WTC11 (cell line): ENCODE measurements around the gene TMEM154. TPM values are rescaled to one million over a fixed set of nuclear protein-coding genes. Genes with fewer than 3 reads are reported as not detected.

Source experiments
- ATAC-seq: fragments of 200-7000 bp; cut with Tn5 transposase; 2 replicates; pipeline ENCODE4 v1.10.0; 2021; ENCODE audit warnings: mild to moderate bottlenecking, moderate library complexity
- CTCF ChIA-PET: fragments of 300-600 bp; sonication (Branson Sonifier 250); formaldehyde crosslinking; loops from one replicate; lab custom pipeline; 2021; ENCODE audit warnings: antibody characterized with exemption; lab: Charles Lee
- POLR2A ChIA-PET: fragments of 350-600 bp; sonication (Branson Sonifier 250); formaldehyde crosslinking; loops from one replicate; lab custom pipeline; 2021; ENCODE audit warnings: antibody characterized with exemption; lab: Charles Lee
- DNase-seq: peaks from one replicate; pipeline ENCODE4 v3.0.0; 2021; ENCODE audit warnings: low spot score
- H3K27ac Mint-ChIP-seq: 2 replicates; pipeline ENCODE4 v1.8.0; 2021; ENCODE audit warnings: mixed read lengths
- H3K27me3 Mint-ChIP-seq: 2 replicates; pipeline ENCODE4 v1.8.0; 2021; ENCODE audit warnings: low read depth, mild to moderate bottlenecking, moderate library complexity, mixed read lengths
- H3K36me3 Mint-ChIP-seq: 2 replicates; pipeline ENCODE4 v1.8.0; 2021; ENCODE audit warnings: mixed read lengths
- H3K4me1 Mint-ChIP-seq: 2 replicates; pipeline ENCODE4 v1.8.0; 2022; ENCODE audit warnings: mixed read lengths
- H3K4me3 Mint-ChIP-seq: 2 replicates; pipeline ENCODE4 v1.8.0; 2021; ENCODE audit warnings: mild to moderate bottlenecking, moderate library complexity, mixed read lengths
- H3K9me3 Mint-ChIP-seq: 2 replicates; pipeline ENCODE4 v1.8.0; 2021; ENCODE audit warnings: mixed read lengths
- ATF1 ChIP-seq: sonication (generic); formaldehyde crosslinking; IDR thresholded peaks from 2 replicates; pipeline ENCODE4 v1.8.1; 2023; ENCODE audit warnings: mild to moderate bottlenecking, moderate library complexity, missing genetic modification reagents
- CBFB ChIP-seq: sonication (generic); formaldehyde crosslinking; IDR thresholded peaks from 2 replicates; pipeline ENCODE4 v1.8.1; 2022; ENCODE audit warnings: mild to moderate bottlenecking, low read depth, missing genetic modification reagents
- EMX1 ChIP-seq: fragments of 250-450 bp; sonication (Bioruptor Pico); IDR thresholded peaks from 2 replicates; pipeline ENCODE4 v1.8.0; 2021; ENCODE audit warnings: mild to moderate bottlenecking
- FOXJ3 ChIP-seq: sonication (generic); formaldehyde crosslinking; IDR thresholded peaks from 2 replicates; pipeline ENCODE4 v1.9.0; 2021; ENCODE audit warnings: missing genetic modification reagents, mild to moderate bottlenecking, borderline replicate concordance
- GTF2I ChIP-seq: fragments of 250-450 bp; sonication (Bioruptor Pico); conservative IDR thresholded peaks from 2 replicates; pipeline ENCODE4 v1.4.0; 2021; ENCODE audit warnings: mild to moderate bottlenecking
- JAZF1 ChIP-seq: fragments of 250-450 bp; sonication (Bioruptor Pico); IDR thresholded peaks from 2 replicates; pipeline ENCODE4 v1.9.0; 2021; ENCODE audit warnings: moderate library complexity, mild to moderate bottlenecking, inconsistent platforms
- JUN ChIP-seq: sonication (generic); formaldehyde crosslinking; IDR thresholded peaks from 2 replicates; pipeline ENCODE4 v1.8.0; 2023; ENCODE audit warnings: mild to moderate bottlenecking, missing genetic modification reagents
- KAT7 ChIP-seq: sonication (generic); formaldehyde crosslinking; IDR thresholded peaks from 2 replicates; pipeline ENCODE4 v1.8.1; 2023; ENCODE audit warnings: missing genetic modification reagents, mild to moderate bottlenecking, borderline replicate concordance
- RELA ChIP-seq: sonication (generic); formaldehyde crosslinking; IDR thresholded peaks from 2 replicates; pipeline ENCODE4 v1.8.1; 2022; ENCODE audit warnings: missing genetic modification reagents, mild to moderate bottlenecking, borderline replicate concordance
- SP1 ChIP-seq: sonication (generic); formaldehyde crosslinking; conservative IDR thresholded peaks from 2 replicates; pipeline ENCODE4 v1.8.1; 2022; ENCODE audit warnings: missing genetic modification reagents
- ZBTB21 ChIP-seq: sonication (generic); formaldehyde crosslinking; IDR thresholded peaks from 2 replicates; pipeline ENCODE4 v1.8.1; 2023; ENCODE audit warnings: mild to moderate bottlenecking, missing genetic modification reagents, borderline replicate concordance
- ZNF317 ChIP-seq: sonication (generic); formaldehyde crosslinking; IDR thresholded peaks from 2 replicates; pipeline ENCODE4 v1.8.1; 2023; ENCODE audit warnings: low read depth, mild to moderate bottlenecking, moderate library complexity, missing genetic modification reagents, borderline replicate concordance
- ZNF396 ChIP-seq: fragments of 250-450 bp; sonication (Bioruptor Pico); IDR thresholded peaks from 2 replicates; pipeline ENCODE4 v1.8.0; 2021; ENCODE audit warnings: mild to moderate bottlenecking, moderate library complexity, borderline replicate concordance
- total RNA-seq: library from RNA; stranded (reverse); gene quantifications from 3 replicates; pipeline ENCODE4 v1.2.3, GENCODE V29; 2021
- TF ChIP-seq, protein P1 (sequence below): sonication (generic); formaldehyde crosslinking; IDR thresholded peaks from 2 replicates; pipeline ENCODE4 v1.8.0; 2022; ENCODE audit warnings: mild to moderate bottlenecking, missing genetic modification reagents
- TF ChIP-seq, protein P2 (sequence below): sonication (generic); formaldehyde crosslinking; IDR thresholded peaks from 2 replicates; pipeline ENCODE4 v1.8.1; 2023; ENCODE audit warnings: mild to moderate bottlenecking, moderate library complexity, missing genetic modification reagents
- TF ChIP-seq, protein P3 (sequence below): fragments of 250-450 bp; sonication (Bioruptor Pico); IDR thresholded peaks from 2 replicates; pipeline ENCODE4 v1.9.0; 2021; ENCODE audit warnings: moderate library complexity, mild to moderate bottlenecking, inconsistent platforms, borderline replicate concordance
- TF ChIP-seq, protein P4 (sequence below): sonication (generic); formaldehyde crosslinking; IDR thresholded peaks from 2 replicates; pipeline ENCODE4 v1.8.1; 2023; ENCODE audit warnings: mild to moderate bottlenecking, missing genetic modification reagents
- TF ChIP-seq, protein P5 (sequence below): fragments of 200-600 bp; IDR thresholded peaks from 2 replicates; pipeline ENCODE4 v1.8.0; 2022; ENCODE audit warnings: antibody characterized with exemption
- TF ChIP-seq, protein P6 (sequence below): fragments of 250-450 bp; sonication (Bioruptor Pico); IDR thresholded peaks from 2 replicates; pipeline ENCODE4 v1.8.0; 2021; ENCODE audit warnings: mild to moderate bottlenecking
- TF ChIP-seq, protein P7 (sequence below): fragments of 250-450 bp; sonication (Bioruptor Pico); IDR thresholded peaks from 2 replicates; pipeline ENCODE4 v1.9.0; 2021; ENCODE audit warnings: mild to moderate bottlenecking

The TMEM154 gene
- total RNA-seq, 1 experiment from 2014 or later = 2.1 TPM

DNA sequence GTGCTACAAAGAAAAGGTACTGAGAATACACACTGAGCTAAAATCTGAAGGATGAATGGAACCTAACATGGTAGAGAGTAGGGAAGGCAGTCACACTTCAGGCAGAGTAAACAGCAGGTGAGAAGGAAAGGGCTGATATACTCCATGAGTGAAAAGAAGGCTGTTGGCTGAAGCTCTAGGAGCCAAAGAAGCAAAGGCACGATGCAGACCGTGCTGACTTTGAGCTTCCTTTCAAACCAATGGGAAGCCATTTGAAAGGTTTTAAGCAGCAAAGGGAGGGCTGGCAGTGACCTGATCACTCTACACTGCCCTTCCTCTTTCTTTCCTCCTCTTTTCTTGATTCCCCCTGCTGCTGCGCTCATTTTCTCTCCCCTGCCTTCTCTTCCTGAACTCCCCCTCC, 66.4 kb downstream of the TMEM154 start (continued):
- no peak for TF ChIP-seq ZNF396
- no peak for TF ChIP-seq CBFB (CRISPR knock-in tag)

DNA sequence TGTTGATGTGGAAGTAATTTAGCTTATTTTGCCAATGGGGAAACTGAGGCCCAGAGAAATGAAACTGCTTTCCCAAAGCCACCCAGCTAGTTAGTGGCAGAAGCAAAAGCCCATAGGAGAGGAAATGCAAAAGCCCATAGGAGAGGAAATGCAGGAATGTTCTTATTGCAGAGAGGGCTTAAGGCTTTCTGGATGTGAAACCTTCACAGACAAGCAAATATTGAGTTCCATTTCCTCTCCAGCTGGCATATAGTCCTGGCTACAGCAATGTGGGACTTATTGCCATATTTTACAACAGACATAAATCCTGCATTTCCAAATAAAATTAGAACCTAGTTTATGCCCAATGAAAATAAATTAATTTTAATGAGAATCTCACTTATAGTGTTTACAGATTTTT, 69.7 kb downstream of the TMEM154 start:
- peaks cover 56% of the 10 kb centered on the region for H3K4me1 Mint-ChIP-seq
- no peaks in the 10 kb centered on the region for H3K36me3 Mint-ChIP-seq
- no peak for ATAC-seq
- no peak overlapping the region for H3K4me3 Mint-ChIP-seq
- no peaks in the 10 kb centered on the region for H3K9me3 Mint-ChIP-seq
- TF ChIP-seq, protein P1, sequence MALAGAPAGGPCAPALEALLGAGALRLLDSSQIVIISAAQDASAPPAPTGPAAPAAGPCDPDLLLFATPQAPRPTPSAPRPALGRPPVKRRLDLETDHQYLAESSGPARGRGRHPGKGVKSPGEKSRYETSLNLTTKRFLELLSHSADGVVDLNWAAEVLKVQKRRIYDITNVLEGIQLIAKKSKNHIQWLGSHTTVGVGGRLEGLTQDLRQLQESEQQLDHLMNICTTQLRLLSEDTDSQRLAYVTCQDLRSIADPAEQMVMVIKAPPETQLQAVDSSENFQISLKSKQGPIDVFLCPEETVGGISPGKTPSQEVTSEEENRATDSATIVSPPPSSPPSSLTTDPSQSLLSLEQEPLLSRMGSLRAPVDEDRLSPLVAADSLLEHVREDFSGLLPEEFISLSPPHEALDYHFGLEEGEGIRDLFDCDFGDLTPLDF = no peak
- no peak for TF ChIP-seq JAZF1 (CRISPR knock-in tag)
- no peak for TF ChIP-seq ZNF396
- TF ChIP-seq, protein P2, sequence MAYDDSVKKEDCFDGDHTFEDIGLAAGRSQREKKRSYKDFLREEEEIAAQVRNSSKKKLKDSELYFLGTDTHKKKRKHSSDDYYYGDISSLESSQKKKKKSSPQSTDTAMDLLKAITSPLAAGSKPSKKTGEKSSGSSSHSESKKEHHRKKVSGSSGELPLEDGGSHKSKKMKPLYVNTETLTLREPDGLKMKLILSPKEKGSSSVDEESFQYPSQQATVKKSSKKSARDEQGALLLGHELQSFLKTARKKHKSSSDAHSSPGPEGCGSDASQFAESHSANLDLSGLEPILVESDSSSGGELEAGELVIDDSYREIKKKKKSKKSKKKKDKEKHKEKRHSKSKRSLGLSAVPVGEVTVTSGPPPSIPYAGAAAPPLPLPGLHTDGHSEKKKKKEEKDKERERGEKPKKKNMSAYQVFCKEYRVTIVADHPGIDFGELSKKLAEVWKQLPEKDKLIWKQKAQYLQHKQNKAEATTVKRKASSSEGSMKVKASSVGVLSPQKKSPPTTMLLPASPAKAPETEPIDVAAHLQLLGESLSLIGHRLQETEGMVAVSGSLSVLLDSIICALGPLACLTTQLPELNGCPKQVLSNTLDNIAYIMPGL (CRISPR knock-in tag) = no peak
- TF ChIP-seq, protein P3, sequence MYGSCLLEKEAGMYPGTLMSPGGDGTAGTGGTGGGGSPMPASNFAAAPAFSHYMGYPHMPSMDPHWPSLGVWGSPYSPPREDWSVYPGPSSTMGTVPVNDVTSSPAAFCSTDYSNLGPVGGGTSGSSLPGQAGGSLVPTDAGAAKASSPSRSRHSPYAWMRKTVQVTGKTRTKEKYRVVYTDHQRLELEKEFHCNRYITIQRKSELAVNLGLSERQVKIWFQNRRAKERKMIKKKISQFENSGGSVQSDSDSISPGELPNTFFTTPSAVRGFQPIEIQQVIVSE (CRISPR knock-in tag) = no peak
- TF ChIP-seq, protein P4, sequence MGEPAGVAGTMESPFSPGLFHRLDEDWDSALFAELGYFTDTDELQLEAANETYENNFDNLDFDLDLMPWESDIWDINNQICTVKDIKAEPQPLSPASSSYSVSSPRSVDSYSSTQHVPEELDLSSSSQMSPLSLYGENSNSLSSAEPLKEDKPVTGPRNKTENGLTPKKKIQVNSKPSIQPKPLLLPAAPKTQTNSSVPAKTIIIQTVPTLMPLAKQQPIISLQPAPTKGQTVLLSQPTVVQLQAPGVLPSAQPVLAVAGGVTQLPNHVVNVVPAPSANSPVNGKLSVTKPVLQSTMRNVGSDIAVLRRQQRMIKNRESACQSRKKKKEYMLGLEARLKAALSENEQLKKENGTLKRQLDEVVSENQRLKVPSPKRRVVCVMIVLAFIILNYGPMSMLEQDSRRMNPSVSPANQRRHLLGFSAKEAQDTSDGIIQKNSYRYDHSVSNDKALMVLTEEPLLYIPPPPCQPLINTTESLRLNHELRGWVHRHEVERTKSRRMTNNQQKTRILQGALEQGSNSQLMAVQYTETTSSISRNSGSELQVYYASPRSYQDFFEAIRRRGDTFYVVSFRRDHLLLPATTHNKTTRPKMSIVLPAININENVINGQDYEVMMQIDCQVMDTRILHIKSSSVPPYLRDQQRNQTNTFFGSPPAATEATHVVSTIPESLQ (CRISPR knock-in tag) = no peak
- no peak for TF ChIP-seq EMX1 (CRISPR knock-in tag)
- no peak for TF ChIP-seq KAT7 (CRISPR knock-in tag)
- TF ChIP-seq RELA (CRISPR knock-in tag) = no peak
- TF ChIP-seq, protein P5, sequence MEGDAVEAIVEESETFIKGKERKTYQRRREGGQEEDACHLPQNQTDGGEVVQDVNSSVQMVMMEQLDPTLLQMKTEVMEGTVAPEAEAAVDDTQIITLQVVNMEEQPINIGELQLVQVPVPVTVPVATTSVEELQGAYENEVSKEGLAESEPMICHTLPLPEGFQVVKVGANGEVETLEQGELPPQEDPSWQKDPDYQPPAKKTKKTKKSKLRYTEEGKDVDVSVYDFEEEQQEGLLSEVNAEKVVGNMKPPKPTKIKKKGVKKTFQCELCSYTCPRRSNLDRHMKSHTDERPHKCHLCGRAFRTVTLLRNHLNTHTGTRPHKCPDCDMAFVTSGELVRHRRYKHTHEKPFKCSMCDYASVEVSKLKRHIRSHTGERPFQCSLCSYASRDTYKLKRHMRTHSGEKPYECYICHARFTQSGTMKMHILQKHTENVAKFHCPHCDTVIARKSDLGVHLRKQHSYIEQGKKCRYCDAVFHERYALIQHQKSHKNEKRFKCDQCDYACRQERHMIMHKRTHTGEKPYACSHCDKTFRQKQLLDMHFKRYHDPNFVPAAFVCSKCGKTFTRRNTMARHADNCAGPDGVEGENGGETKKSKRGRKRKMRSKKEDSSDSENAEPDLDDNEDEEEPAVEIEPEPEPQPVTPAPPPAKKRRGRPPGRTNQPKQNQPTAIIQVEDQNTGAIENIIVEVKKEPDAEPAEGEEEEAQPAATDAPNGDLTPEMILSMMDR = no peak
- TF ChIP-seq ATF1 (CRISPR knock-in tag) = no peak
- TF ChIP-seq, protein P6, sequence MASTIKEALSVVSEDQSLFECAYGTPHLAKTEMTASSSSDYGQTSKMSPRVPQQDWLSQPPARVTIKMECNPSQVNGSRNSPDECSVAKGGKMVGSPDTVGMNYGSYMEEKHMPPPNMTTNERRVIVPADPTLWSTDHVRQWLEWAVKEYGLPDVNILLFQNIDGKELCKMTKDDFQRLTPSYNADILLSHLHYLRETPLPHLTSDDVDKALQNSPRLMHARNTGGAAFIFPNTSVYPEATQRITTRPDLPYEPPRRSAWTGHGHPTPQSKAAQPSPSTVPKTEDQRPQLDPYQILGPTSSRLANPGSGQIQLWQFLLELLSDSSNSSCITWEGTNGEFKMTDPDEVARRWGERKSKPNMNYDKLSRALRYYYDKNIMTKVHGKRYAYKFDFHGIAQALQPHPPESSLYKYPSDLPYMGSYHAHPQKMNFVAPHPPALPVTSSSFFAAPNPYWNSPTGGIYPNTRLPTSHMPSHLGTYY = no peak
- no peak for TF ChIP-seq GTF2I (CRISPR knock-in tag)
- TF ChIP-seq ZBTB21 = no peak
- no peak for TF ChIP-seq ZNF317 (CRISPR knock-in tag)
- TF ChIP-seq JUN = no peak
- no peak for TF ChIP-seq SP1 (CRISPR knock-in tag)
- no peak for TF ChIP-seq FOXJ3 (CRISPR knock-in tag)
- TF ChIP-seq, protein P7, sequence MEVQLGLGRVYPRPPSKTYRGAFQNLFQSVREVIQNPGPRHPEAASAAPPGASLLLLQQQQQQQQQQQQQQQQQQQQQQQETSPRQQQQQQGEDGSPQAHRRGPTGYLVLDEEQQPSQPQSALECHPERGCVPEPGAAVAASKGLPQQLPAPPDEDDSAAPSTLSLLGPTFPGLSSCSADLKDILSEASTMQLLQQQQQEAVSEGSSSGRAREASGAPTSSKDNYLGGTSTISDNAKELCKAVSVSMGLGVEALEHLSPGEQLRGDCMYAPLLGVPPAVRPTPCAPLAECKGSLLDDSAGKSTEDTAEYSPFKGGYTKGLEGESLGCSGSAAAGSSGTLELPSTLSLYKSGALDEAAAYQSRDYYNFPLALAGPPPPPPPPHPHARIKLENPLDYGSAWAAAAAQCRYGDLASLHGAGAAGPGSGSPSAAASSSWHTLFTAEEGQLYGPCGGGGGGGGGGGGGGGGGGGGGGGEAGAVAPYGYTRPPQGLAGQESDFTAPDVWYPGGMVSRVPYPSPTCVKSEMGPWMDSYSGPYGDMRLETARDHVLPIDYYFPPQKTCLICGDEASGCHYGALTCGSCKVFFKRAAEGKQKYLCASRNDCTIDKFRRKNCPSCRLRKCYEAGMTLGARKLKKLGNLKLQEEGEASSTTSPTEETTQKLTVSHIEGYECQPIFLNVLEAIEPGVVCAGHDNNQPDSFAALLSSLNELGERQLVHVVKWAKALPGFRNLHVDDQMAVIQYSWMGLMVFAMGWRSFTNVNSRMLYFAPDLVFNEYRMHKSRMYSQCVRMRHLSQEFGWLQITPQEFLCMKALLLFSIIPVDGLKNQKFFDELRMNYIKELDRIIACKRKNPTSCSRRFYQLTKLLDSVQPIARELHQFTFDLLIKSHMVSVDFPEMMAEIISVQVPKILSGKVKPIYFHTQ (CRISPR knock-in tag) = no peak
- TF ChIP-seq, all 79 proteins: peak for 0
- POLR2A ChIA-PET = no interaction called here
- no peak overlapping the region for H3K27ac Mint-ChIP-seq
- DNase-seq = no peak
- CTCF ChIA-PET = no interaction called here
- no peaks in the 10 kb centered on the region for H3K27me3 Mint-ChIP-seq
